GM04504 (cell line): ENCODE results near the gene ICOS.
"Not testable (repeated sequence)": the region's sequence is repeated elsewhere in the genome, so short reads cannot be mapped to it uniquely, and the experiment has no call there.

ENCODE experiments used
- DNase-seq: peaks from one replicate; pipeline ENCODE4 v3.0.0-alpha.2; 2012; ENCODE audit warnings: low read depth

Gene ICOS

GRCh38 chr2:203918264-203918663 is 18.3 kb upstream of the ICOS start:
- no peak for DNase-seq

GRCh38 chr2:203918839-203919238 is 17.7 kb upstream of the ICOS start:
- DNase-seq = no peak

GRCh38 chr2:203925512-203926158 is 10.9 kb upstream of the ICOS start:
- no peak for DNase-seq

GRCh38 chr2:203928849-203929248 is 7.7 kb upstream of the ICOS start:
- DNase-seq = no peak

GRCh38 chr2:203931262-203931661 is 5.3 kb upstream of the ICOS start:
- DNase-seq = not testable (repeated sequence)

GRCh38 chr2:203934041-203934492 is 2.5 kb upstream of the ICOS start:
- no peak for DNase-seq

GRCh38 chr2:203934711-203935438 is 1.7 kb upstream of the ICOS start:
- DNase-seq = no peak

- no peak for DNase-seq
These were observed 995 bp upstream of the ICOS start for GRCh38 chr2:203935568-203935967.

- no peak for DNase-seq
These were observed 386 bp downstream of the ICOS start for GRCh38 chr2:203936949-203937348.

- no peak for DNase-seq
These were observed 1.2 kb downstream of the ICOS start for GRCh38 chr2:203937788-203938187.

GRCh38 chr2:203940039-203940438 is 3.5 kb downstream of the ICOS start:
- no peak for DNase-seq

- DNase-seq = not testable (repeated sequence)
These were observed 7.2 kb downstream of the ICOS start for GRCh38 chr2:203943493-203944382.

GRCh38 chr2:203948733-203949132 is 12.2 kb downstream of the ICOS start:
- DNase-seq = no peak

- DNase-seq = no peak
These were observed 12.7 kb downstream of the ICOS start for GRCh38 chr2:203949228-203949627.

GRCh38 chr2:203951366-203951902 is 14.9 kb downstream of the ICOS start:
- no peak for DNase-seq

- no peak for DNase-seq
These were observed 22.7 kb downstream of the ICOS start for GRCh38 chr2:203959265-203959664.

GRCh38 chr2:203959672-203960071 is 23.1 kb downstream of the ICOS start:
- no peak for DNase-seq

GRCh38 chr2:203960811-203961210 is 24.2 kb downstream of the ICOS start:
- DNase-seq = no peak

- not testable (repeated sequence) for DNase-seq
These were observed 28.6 kb downstream of the ICOS start for GRCh38 chr2:203965190-203965589.

GRCh38 chr2:203971251-203971650 is 34.7 kb downstream of the ICOS start:
- DNase-seq = no peak

- no peak for DNase-seq
These were observed 35.5 kb downstream of the ICOS start for GRCh38 chr2:203972066-203972465.

GRCh38 chr2:203973000-203973399 is 36.4 kb downstream of the ICOS start:
- DNase-seq = no peak
